ENCODE measurements around the gene RGS6.

DNA sequence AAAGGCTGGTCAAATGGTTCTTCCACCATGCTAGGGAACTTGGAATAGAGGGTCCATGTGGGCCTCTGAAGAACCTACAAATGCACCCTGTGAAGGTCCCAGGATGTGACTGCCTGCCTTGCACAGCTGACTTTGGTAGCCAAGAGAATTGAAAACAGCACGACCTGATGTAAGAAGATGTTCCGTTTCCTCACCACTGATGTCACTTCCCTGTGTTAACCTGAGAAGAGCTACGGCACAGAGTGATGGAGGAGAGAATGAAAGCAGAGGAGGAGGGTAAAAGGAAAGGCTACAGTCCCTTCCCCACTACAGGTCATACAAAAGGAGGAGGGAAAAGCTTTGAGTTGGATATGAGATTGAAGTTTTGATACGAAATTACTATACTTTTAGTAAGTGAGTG, 328.8 kb downstream of the RGS6 start:
- TF ChIP-seq POLR2A (IDR thresholded peaks at IDR 0.05) (no peak), CTCF (IDR thresholded peaks at IDR 0.05) (no peak)

Measured in thyroid gland (tissue), 4 donors.